Astrocyte (in vitro differentiated cells and primary cell): ENCODE results near the gene NCAPD2. TPM values are rescaled to one million over a fixed set of nuclear protein-coding genes. Genes with fewer than 3 reads are reported as not detected.
"Not testable (repeated sequence)": the region's sequence is repeated elsewhere in the genome, so short reads cannot be mapped to it uniquely, and the experiment has no call there.

Experiments
- DNase-seq: peaks from one replicate; pipeline ENCODE4 v3.0.0-alpha.2; 2010; ENCODE audit warnings: low read depth
- FAIRE-seq: peaks from 2 replicates; lab custom pipeline; 2011; peaks lifted over from hg19 to GRCh38; lab: Jason Lieb, UNC
- H2AFZ ChIP-seq: 2 replicates; pipeline ENCODE4 v1.6.0; 2012; ENCODE audit warnings: low read depth, low read length, inconsistent platforms
- H3K27ac ChIP-seq: 2 replicates; pipeline ENCODE4 v1.5.1; 2011; ENCODE audit warnings: low read depth, low read length, inconsistent platforms
- H3K27me3 ChIP-seq: 2 replicates; pipeline ENCODE4 v1.6.0; 2011; ENCODE audit warnings: low read length, inconsistent platforms; ENCODE audit not compliant: insufficient read depth
- H3K36me3 ChIP-seq: 2 replicates; pipeline ENCODE4 v1.5.1; 2011; ENCODE audit warnings: low read length, inconsistent platforms; ENCODE audit not compliant: insufficient read depth
- H3K4me1 ChIP-seq: 2 replicates; pipeline ENCODE4 v1.5.1; 2011; ENCODE audit warnings: low read length, inconsistent platforms; ENCODE audit not compliant: insufficient read depth
- H3K4me2 ChIP-seq: 2 replicates; pipeline ENCODE4 v1.6.0; 2012; ENCODE audit warnings: low read length, inconsistent platforms
- H3K4me3 ChIP-seq: 2 replicates; pipeline ENCODE4 v1.5.1; 2011; ENCODE audit warnings: low read depth, mild to moderate bottlenecking, low read length, inconsistent platforms; ENCODE audit not compliant: insufficient read depth
- H3K79me2 ChIP-seq: 2 replicates; pipeline ENCODE4 v1.6.0; 2012; ENCODE audit warnings: mild to moderate bottlenecking, low read length, inconsistent platforms; ENCODE audit not compliant: insufficient read depth
- H3K9ac ChIP-seq: 2 replicates; pipeline ENCODE4 v1.6.0; 2012; ENCODE audit warnings: mild to moderate bottlenecking, low read length, inconsistent platforms
- H3K9me3 ChIP-seq: 2 replicates; pipeline ENCODE4 v1.5.1; 2012; ENCODE audit warnings: low read depth, mild to moderate bottlenecking, low read length, inconsistent platforms; ENCODE audit not compliant: insufficient read depth
- H4K20me1 ChIP-seq: 2 replicates; pipeline ENCODE4 v1.6.0; 2012; ENCODE audit warnings: low read length, inconsistent platforms; ENCODE audit not compliant: insufficient read depth
- H3K27ac Mint-ChIP-seq: one replicate; pipeline ENCODE4 v1.8.0; 2021; ENCODE audit warnings: mild to moderate bottlenecking, mixed read lengths; ENCODE audit not compliant: unreplicated experiment
- H3K27me3 Mint-ChIP-seq: one replicate; pipeline ENCODE4 v1.8.0; 2021; ENCODE audit warnings: low read depth, mixed read lengths; ENCODE audit not compliant: unreplicated experiment
- H3K36me3 Mint-ChIP-seq: one replicate; pipeline ENCODE4 v1.8.0; 2021; ENCODE audit warnings: low read depth, mixed read lengths; ENCODE audit not compliant: unreplicated experiment
- H3K4me1 Mint-ChIP-seq: one replicate; pipeline ENCODE4 v1.8.0; 2021; ENCODE audit warnings: low read depth, mixed read lengths; ENCODE audit not compliant: unreplicated experiment
- H3K4me3 Mint-ChIP-seq: one replicate; pipeline ENCODE4 v1.8.0; 2021; ENCODE audit warnings: mild to moderate bottlenecking, moderate library complexity, mixed read lengths; ENCODE audit not compliant: unreplicated experiment
- H3K9me3 Mint-ChIP-seq: one replicate; pipeline ENCODE4 v1.8.0; 2021; ENCODE audit warnings: mild to moderate bottlenecking, mixed read lengths; ENCODE audit not compliant: unreplicated experiment
- EZH2 ChIP-seq: IDR thresholded peaks from 2 replicates; pipeline ENCODE4 v1.6.1; 2012; ENCODE audit warnings: mild to moderate bottlenecking, low read length, inconsistent platforms; ENCODE audit not compliant: insufficient read depth
- total RNA-seq: library from RNA; stranded (reverse); gene quantifications from 2 replicates; pipeline ENCODE4 v1.2.1, GENCODE V29; 2021
- TF ChIP-seq, protein P1 (sequence below): IDR thresholded peaks from 2 replicates; pipeline ENCODE4 v1.5.1; 2011; ENCODE audit warnings: low read depth, mild to moderate bottlenecking, inconsistent platforms, low read length, moderate library complexity; ENCODE audit not compliant: insufficient read depth

NCAPD2 gene
- total RNA-seq, 1 donor from 2014 or later = 18.6 TPM

DNA sequence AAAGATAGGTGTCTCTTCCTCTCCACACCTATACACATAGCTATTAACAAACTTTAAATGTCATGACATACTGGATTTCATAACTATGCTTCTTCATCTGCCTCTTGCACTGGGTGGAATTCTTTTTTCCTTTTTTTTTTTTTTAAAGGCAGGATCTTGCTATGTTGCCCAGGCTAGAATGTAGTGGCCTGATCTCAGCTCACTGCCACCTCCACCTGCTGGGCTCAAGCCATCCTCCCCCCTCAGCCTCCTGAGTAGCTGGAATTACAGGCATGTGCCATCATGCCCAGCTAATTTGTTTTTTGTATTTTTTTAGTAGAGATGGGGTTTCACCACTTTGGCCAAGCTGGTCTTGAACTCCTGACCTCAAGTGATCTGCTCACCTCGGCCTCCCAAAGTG lies 5.7 kb upstream of the NCAPD2 start:
- no peak for DNase-seq
- Mint-ChIP-seq H3K9me3 (no peaks in the 10 kb centered on the region), H3K36me3 (no peaks in the 10 kb centered on the region), H3K4me3 (no peak overlapping the region), H3K27ac (no peak overlapping the region), H3K4me1 (peaks cover 7% of the 10 kb centered on the region), H3K27me3 (peaks cover 2% of the 10 kb centered on the region)
- FAIRE-seq = no peak
- no peaks in the 10 kb centered on the region for H3K9me3 ChIP-seq
- no peak overlapping the region for H3K4me2 ChIP-seq
- H3K4me1 ChIP-seq = peaks cover 6% of the 10 kb centered on the region
- H3K79me2 ChIP-seq = peaks cover 15% of the 10 kb centered on the region
- TF ChIP-seq, protein P1, sequence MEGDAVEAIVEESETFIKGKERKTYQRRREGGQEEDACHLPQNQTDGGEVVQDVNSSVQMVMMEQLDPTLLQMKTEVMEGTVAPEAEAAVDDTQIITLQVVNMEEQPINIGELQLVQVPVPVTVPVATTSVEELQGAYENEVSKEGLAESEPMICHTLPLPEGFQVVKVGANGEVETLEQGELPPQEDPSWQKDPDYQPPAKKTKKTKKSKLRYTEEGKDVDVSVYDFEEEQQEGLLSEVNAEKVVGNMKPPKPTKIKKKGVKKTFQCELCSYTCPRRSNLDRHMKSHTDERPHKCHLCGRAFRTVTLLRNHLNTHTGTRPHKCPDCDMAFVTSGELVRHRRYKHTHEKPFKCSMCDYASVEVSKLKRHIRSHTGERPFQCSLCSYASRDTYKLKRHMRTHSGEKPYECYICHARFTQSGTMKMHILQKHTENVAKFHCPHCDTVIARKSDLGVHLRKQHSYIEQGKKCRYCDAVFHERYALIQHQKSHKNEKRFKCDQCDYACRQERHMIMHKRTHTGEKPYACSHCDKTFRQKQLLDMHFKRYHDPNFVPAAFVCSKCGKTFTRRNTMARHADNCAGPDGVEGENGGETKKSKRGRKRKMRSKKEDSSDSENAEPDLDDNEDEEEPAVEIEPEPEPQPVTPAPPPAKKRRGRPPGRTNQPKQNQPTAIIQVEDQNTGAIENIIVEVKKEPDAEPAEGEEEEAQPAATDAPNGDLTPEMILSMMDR = no peak
- no peak for TF ChIP-seq EZH2
- H3K9ac ChIP-seq = no peak overlapping the region
- no peak overlapping the region for H2AFZ ChIP-seq
- H3K36me3 ChIP-seq = peaks cover 4% of the 10 kb centered on the region
- no peaks in the 10 kb centered on the region for H3K27me3 ChIP-seq
- no peaks in the 10 kb centered on the region for H4K20me1 ChIP-seq
- H3K4me3 ChIP-seq = no peak overlapping the region
- H3K27ac ChIP-seq = no peak overlapping the region

DNA sequence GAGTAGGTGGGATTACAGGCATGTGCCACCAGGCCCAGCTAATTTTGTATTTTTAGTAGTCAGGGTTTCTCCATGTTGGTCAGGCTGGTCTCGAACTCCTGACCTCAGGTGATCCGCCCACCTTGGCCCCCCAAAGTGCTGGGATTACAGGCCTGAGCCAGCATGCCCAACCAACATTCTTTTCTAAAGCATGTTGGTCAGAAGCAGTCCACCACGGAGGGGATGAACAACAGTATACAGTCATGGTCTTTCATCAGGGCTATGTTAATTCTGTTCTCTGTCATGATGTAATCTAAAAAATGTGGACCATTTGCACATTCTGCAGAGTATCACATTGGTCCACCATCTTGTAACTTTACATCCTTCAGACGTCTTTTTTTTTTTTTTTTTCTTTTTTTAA lies 4.5 kb upstream of the NCAPD2 start:
- no peak for DNase-seq
- Mint-ChIP-seq H3K4me3 (no peak overlapping the region), H3K36me3 (no peaks in the 10 kb centered on the region), H3K27me3 (peaks cover 2% of the 10 kb centered on the region), H3K27ac (no peak overlapping the region), H3K9me3 (no peaks in the 10 kb centered on the region), H3K4me1 (peaks cover 7% of the 10 kb centered on the region)
- peaks cover 4% of the 10 kb centered on the region for H3K36me3 ChIP-seq
- H3K27ac ChIP-seq = no peak overlapping the region
- H3K27me3 ChIP-seq = no peaks in the 10 kb centered on the region
- no peaks in the 10 kb centered on the region for H4K20me1 ChIP-seq
- no peaks in the 10 kb centered on the region for H3K9me3 ChIP-seq
- no peak overlapping the region for H3K4me2 ChIP-seq
- no peak overlapping the region for H3K4me3 ChIP-seq
- FAIRE-seq = no peak
- H3K9ac ChIP-seq = no peak overlapping the region
- no peak overlapping the region for H2AFZ ChIP-seq
- H3K79me2 ChIP-seq = peaks cover 18% of the 10 kb centered on the region
- no peak for TF ChIP-seq EZH2
- TF ChIP-seq, protein P1 = no peak
- H3K4me1 ChIP-seq = peaks cover 7% of the 10 kb centered on the region

DNA sequence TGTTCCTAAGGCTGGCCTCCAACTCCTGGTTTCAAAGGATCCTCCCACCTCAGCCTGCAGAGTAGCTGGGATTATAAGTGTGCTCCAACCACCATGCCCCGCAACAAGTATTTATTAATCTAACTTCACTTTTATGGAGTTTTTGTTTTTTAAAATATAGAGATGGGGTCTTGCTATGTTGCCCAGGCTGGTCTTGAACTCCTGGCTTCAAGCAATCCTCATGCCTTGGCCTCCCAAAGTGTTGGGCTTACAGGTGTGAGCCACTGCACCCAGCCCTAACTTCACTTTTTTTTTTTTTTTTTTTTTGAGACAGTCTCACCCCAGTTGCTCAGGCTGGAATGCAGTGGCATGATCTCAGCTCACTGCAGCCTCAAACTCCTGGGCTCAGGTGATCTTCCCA lies 3.2 kb upstream of the NCAPD2 start:
- not testable (repeated sequence) for H3K9ac ChIP-seq, H3K27ac ChIP-seq, FAIRE-seq, H3K4me3 Mint-ChIP-seq, H3K36me3 Mint-ChIP-seq, H3K9me3 ChIP-seq, H2AFZ ChIP-seq, DNase-seq, H3K4me3 ChIP-seq, H3K4me2 ChIP-seq, H3K36me3 ChIP-seq, H3K27me3 Mint-ChIP-seq, H3K9me3 Mint-ChIP-seq, H3K27me3 ChIP-seq, H4K20me1 ChIP-seq, H3K27ac Mint-ChIP-seq
- H3K79me2 ChIP-seq = peaks cover 30% of the 10 kb centered on the region
- H3K4me1 Mint-ChIP-seq = peaks cover 14% of the 10 kb centered on the region
- H3K4me1 ChIP-seq = peaks cover 19% of the 10 kb centered on the region
